AG09319 (cell line): Measurements from ENCODE around the gene IL2.

Source experiments
- DNase-seq: peaks from one replicate; pipeline ENCODE4 v3.0.0-alpha.2; 2010; ENCODE audit warnings: low read depth; ENCODE audit errors: extremely low read depth
- CTCF ChIP-seq: IDR thresholded peaks from 2 replicates; pipeline ENCODE4 v1.5.1; 2011; ENCODE audit warnings: low read depth, mild to moderate bottlenecking, inconsistent platforms, low read length, moderate library complexity

Gene IL2

GRCh38 chr4:122480655-122481487 is 24.3 kb upstream of the IL2 start:
- DNase-seq: no peak
- no peak for TF ChIP-seq CTCF

GRCh38 chr4:122479935-122480416 is 23.5 kb upstream of the IL2 start:
- no peak for TF ChIP-seq CTCF
- DNase-seq: no peak

- DNase-seq: no peak
- TF ChIP-seq CTCF: no peak
Measured at GRCh38 chr4:122476745-122477144, 20.2 kb upstream of the IL2 start.

- no peak for DNase-seq
- TF ChIP-seq CTCF: no peak
Measured at GRCh38 chr4:122476126-122476525, 19.6 kb upstream of the IL2 start.

- no peak for DNase-seq
- no peak for TF ChIP-seq CTCF
Measured at GRCh38 chr4:122475233-122475632, 18.7 kb upstream of the IL2 start.

- TF ChIP-seq CTCF: no peak
- no peak for DNase-seq
Measured at GRCh38 chr4:122469457-122469856, 12.9 kb upstream of the IL2 start.

GRCh38 chr4:122458625-122459024 is 2.1 kb upstream of the IL2 start:
- DNase-seq: no peak
- TF ChIP-seq CTCF: no peak
